ENCODE data around the gene FKRP.

- TF ChIP-seq, protein P1, sequence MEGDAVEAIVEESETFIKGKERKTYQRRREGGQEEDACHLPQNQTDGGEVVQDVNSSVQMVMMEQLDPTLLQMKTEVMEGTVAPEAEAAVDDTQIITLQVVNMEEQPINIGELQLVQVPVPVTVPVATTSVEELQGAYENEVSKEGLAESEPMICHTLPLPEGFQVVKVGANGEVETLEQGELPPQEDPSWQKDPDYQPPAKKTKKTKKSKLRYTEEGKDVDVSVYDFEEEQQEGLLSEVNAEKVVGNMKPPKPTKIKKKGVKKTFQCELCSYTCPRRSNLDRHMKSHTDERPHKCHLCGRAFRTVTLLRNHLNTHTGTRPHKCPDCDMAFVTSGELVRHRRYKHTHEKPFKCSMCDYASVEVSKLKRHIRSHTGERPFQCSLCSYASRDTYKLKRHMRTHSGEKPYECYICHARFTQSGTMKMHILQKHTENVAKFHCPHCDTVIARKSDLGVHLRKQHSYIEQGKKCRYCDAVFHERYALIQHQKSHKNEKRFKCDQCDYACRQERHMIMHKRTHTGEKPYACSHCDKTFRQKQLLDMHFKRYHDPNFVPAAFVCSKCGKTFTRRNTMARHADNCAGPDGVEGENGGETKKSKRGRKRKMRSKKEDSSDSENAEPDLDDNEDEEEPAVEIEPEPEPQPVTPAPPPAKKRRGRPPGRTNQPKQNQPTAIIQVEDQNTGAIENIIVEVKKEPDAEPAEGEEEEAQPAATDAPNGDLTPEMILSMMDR (IDR thresholded peaks at IDR 0.05; ENCODE audit: low read depth, low read length, poor library complexity, severe bottlenecking), result no peak
- no peak for TF ChIP-seq EZH2phosphoT487 (IDR thresholded peaks at IDR 0.05; ENCODE audit: borderline replicate concordance, low read length)
These were observed 29.9 kb downstream of the FKRP start for GRCh38 chr19:46775642-46776258.
